Stimulated activated CD8-positive, alpha-beta memory T cell treated with anti-CD3 and anti-CD28 coated beads, Interleukin-12 subunit alpha, Interleukin-12 subunit beta, amount 100 ng/mL, for 24 hours (primary cell): ENCODE results near the gene MTCL1.
"Not testable (repeated sequence)": the region's sequence is repeated elsewhere in the genome, so short reads cannot be mapped to it uniquely, and the experiment has no call there.

Experiments
- DNase-seq: peaks from one replicate; pipeline ENCODE4 v3.0.0-alpha.2; 2020; ENCODE audit errors: extremely low read depth

MTCL1 gene

DNA sequence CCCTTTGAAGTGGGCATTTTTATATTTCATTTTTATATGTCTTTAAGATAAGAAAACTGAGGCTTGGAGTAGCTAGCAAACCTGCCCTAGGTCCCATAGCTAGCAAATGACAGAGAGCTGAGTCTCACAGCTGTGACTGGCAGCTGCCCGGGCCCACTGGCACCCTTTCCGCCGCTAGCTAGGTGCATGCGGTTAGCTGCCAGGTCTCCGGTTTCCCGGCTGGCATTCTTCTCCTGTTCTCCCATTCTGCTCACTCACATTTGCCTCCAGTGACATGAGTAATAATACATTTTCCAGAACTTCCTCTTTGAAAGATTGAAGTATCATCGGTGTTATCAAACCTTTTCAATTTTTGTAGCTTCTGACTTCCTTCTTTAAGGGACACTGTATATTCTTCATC lies 38.7 kb downstream of the MTCL1 start:
- no peak for DNase-seq

GRCh38 chr18:8744656-8745055 lies 39.3 kb downstream of the MTCL1 start:
- no peak for DNase-seq

DNA sequence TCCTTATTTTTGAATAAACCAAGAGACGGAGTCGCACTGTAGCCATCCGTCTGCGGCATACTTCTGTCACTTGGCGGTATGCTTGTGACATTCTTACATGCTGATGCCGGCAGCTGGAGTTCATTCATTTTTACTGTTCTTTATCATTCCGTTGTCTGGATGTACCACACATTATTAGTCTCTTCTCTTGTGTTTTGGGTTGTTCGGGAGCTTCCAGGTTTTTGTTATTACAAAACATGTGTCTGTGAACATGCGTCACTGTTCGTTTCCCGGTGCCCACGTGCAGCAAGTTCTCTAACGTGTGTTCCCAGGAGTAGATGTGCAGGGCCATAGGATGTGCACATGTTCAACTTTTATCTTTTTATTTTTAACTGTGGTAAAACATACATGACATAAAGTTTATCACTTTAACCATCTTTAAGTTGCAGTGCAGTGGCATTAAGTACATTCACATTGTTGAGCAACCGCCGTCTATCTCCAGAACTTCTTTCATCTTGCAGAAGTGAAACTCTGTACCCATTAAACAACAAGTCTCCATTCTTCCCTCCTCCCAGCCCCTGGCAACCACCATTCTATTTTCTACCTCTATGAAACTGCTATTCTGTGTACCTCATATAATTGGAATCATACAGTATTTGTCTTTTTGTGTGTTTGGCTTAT lies 40.1 kb downstream of the MTCL1 start:
- no peak for DNase-seq

GRCh38 chr18:8747440-8747937 lies 42.1 kb downstream of the MTCL1 start:
- no peak for DNase-seq

DNA sequence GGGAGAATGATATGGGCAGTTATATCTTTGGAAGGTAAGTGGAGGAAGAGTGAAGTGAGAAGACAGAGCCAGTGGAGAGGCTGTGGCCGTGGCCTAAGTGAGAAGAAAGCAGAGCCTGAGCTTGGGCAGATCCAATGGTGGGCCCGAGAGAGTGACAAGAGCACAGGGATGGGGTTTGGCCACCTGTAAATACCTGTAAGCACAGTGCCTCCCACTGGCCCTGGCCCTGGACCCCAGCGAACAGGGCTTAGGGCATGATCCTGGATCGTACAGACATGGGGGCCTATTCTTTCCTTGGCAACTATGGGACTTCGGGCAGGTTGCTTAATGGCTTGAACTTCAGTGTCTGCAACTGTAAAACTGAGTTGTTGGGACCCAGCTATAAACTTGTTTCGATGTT lies 44.1 kb downstream of the MTCL1 start:
- no peak for DNase-seq

DNA sequence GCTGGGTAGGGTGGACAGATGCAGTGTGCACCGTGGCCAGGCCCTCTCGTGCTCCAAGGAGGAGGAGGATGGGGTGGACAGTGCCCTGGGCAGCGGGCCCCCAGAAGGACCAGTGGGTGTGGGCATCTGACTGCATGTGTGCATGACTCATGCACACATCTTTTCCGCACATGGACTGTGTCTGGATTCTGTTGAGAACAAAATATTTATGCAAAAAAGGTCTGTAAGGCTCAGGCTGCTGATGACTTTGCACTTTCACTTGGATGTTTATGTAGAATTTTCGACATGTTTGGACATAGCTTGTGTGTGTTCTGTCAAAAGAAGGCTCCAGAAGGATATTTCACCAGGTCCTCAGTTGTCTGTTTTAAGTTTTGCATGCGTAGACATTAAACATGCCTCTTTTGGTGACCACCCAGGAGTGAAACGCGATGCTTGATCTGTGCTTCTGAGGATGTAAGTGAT lies 45.6 kb downstream of the MTCL1 start:
- no peak for DNase-seq

- no peak for DNase-seq
Measured at GRCh38 chr18:8751692-8752091, 46.3 kb downstream of the MTCL1 start.

- DNase-seq: no peak
Measured at GRCh38 chr18:8752329-8752728, 47.0 kb downstream of the MTCL1 start.

- DNase-seq: no peak
Measured at GRCh38 chr18:8754995-8755960, 49.9 kb downstream of the MTCL1 start.

GRCh38 chr18:8756571-8756970 lies 51.2 kb downstream of the MTCL1 start:
- DNase-seq: no peak

GRCh38 chr18:8757396-8757997 lies 52.1 kb downstream of the MTCL1 start:
- DNase-seq: no peak

- DNase-seq: no peak
Measured at GRCh38 chr18:8758466-8758865, 53.1 kb downstream of the MTCL1 start.

DNA sequence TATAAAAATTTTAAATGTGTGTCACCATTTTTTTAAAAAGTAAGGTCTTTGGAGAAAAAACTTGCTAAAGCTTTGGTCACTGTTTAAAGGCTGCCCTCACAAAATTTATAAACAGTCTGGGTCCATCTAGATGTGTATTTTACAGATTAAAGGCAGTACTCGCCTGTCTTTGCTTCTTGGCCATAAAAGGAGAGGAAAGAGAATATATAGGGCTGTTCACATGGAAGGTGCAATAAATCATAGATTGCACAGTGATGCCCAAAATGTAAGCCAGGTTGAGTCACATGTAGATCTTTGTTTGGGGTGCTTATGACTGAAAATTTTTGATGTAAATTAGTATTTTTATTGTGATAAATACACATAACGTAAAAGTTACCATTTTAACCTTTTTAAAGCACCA lies 55.6 kb downstream of the MTCL1 start:
- DNase-seq: no peak

DNA sequence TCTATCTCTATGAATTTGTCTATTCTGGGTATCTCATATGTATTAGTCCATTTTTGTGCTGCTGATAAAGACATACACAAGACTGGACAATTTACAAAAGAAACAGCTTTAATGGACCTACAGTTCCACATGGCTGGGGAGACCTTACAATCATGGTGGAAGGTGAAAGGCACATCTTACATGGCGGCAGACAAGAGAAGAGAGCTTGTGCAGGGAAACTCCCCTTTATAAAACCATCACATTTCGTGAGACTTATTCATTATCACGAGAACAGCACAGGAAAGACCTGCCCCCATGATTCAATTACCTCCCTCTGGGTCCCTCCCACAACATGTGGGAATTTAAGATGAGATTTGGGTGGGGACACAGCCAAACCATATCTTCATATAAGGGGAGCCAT lies 56.2 kb downstream of the MTCL1 start:
- DNase-seq: not testable (repeated sequence)

DNA sequence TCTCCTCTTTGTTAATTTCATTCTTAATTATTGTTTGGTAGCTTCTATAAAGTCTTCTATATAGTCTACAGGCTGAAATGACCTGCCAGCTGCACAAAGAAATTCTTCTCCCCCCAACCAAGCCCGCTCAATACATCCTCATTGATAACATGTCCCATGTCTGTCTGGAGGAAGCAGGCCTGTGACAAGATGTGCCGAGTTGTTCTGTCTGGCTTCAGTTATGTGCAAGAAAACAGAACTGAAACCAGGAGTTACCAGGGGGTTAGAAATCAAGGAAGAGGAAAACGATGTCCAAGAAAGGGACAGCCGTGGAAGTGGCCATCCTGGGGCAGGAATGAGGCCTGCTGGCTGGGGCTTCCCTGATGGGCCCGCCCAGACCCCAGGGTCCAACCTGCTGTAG lies 57.6 kb downstream of the MTCL1 start:
- no peak for DNase-seq

DNA sequence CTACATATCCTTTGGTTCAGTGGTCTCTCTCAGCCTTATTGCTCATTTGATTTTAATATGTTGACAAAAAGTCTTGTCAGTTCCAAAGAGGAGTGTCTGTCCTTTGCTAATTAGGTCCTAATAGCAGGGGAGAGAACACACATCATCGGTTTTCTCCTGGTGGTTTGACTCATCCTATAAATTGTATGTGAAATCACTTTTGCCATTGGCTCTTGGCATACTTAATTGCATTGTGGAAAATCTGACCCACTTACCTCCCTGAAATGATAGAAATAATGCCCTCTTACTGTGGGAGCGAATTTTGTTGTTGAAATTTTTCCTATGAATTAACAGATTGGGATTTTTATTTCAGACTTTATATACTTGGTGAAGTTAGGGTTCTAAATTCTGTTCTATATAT lies 58.3 kb downstream of the MTCL1 start:
- no peak for DNase-seq

GRCh38 chr18:8765783-8766463 lies 60.6 kb downstream of the MTCL1 start:
- no peak for DNase-seq

- no peak for DNase-seq
Measured at GRCh38 chr18:8766559-8767293, 61.4 kb downstream of the MTCL1 start.

DNA sequence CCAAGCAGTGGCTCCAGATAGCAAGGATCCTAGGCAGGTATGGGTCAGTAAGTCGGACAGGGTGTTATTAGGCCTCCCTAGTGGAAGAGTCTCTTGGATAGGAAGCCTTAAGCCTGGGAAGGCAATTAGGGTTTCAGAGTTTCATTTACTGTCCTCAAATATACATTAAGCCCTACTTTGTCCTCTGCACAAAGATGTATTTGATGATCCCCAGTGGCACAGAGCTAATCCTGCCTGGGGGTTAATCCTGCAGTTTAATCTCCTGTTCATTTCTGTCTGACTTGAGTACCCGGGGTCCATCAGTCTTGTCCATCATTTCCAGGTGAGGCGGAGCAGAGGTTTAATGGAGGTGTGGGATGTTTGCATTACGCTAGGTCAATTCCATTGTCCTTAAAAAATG lies 62.0 kb downstream of the MTCL1 start:
- DNase-seq: no peak

GRCh38 chr18:8769509-8770095 lies 64.2 kb downstream of the MTCL1 start:
- no peak for DNase-seq

GRCh38 chr18:8770657-8771056 lies 65.3 kb downstream of the MTCL1 start:
- DNase-seq: no peak
